ENCODE results near the gene ALG6. TPM values are rescaled to one million over a fixed set of nuclear protein-coding genes. Genes with fewer than 3 reads are reported as not detected.

ALG6 gene
- total RNA-seq, 1 experiment from 2014 or later = 21.4 TPM

GRCh38 chr1:63448731-63449246 is 81.4 kb downstream of the ALG6 start:
- H3K23me2 ChIP-seq (ENCODE audit: insufficient read length, low read depth, low read length, poor library complexity, severe bottlenecking) = no peaks in the 10 kb centered on the region
- H3K79me1 ChIP-seq (ENCODE audit: insufficient read depth, low read depth, low read length, poor library complexity, severe bottlenecking) = no peaks in the 10 kb centered on the region
- DNase-seq = no peak
- no peak overlapping the region for H2BK15ac ChIP-seq (ENCODE audit: low read depth, low read length)
- H3K4me2 ChIP-seq (ENCODE audit: insufficient read depth, insufficient read length, low read length) = no peak overlapping the region
- H3K56ac ChIP-seq (ENCODE audit: insufficient read length, low read depth, low read length) = no peak overlapping the region
- H3K36me3 Mint-ChIP-seq (ENCODE audit: insufficient read depth in 1 of 3, low read depth in 3 of 3) = peaks cover 0 to 2% (median 0%) of the 10 kb centered on the region in 3 experiments; a peak in 1 of 7 replicates
- H3K4me1 Mint-ChIP-seq = no peaks in the 10 kb centered on the region
- no peak overlapping the region for H3K9ac ChIP-seq (ENCODE audit: extremely low read depth, insufficient read length, low read length)
- no peak overlapping the region for H4K91ac ChIP-seq (ENCODE audit: insufficient read length, low read depth, low read length)
- no CpG with 5 or more reads among the region's 3 CpGs for WGBS (ENCODE audit: extremely low coverage, insufficient read length, low lambda C conversion rate)
- H3K14ac ChIP-seq (ENCODE audit: insufficient read depth, low read length) = no peak overlapping the region
- no peaks in the 10 kb centered on the region for H3K79me2 ChIP-seq (ENCODE audit: insufficient read depth, low read length)
- H2BK120ac ChIP-seq (ENCODE audit: low read depth, low read length, poor library complexity, severe bottlenecking) = no peak overlapping the region
- no peak overlapping the region for H4K8ac ChIP-seq (replicated peaks; ENCODE audit: insufficient read length, low read depth, low read length)
- no peak for TF ChIP-seq CTCF (conservative IDR thresholded peaks at IDR 0.05)
- no peaks in the 10 kb centered on the region for H3K4me1 ChIP-seq (ENCODE audit: insufficient read depth, low read length)
- H3K4ac ChIP-seq (ENCODE audit: low read depth, low read length) = no peak overlapping the region
- no peak overlapping the region for H3T11ph ChIP-seq (ENCODE audit: low read length)
- H2BK5ac ChIP-seq (ENCODE audit: insufficient read length, low read length) = no peak overlapping the region
- no peak overlapping the region for H2BK20ac ChIP-seq (ENCODE audit: low read depth, low read length, poor library complexity, severe bottlenecking)
- H3K27ac ChIP-seq (ENCODE audit: insufficient read length, low read depth, low read length) = no peak overlapping the region
- no peak overlapping the region for H3K18ac ChIP-seq (ENCODE audit: insufficient read length, low read depth, low read length)
- no peaks in the 10 kb centered on the region for H3K27me3 ChIP-seq (ENCODE audit: insufficient read depth, low read length)
- no peak overlapping the region for H3K23ac ChIP-seq (ENCODE audit: insufficient read length, low read depth, low read length)
- no peaks in the 10 kb centered on the region for H3K27me3 Mint-ChIP-seq (ENCODE audit: low read depth)
- H4K5ac ChIP-seq (ENCODE audit: insufficient read length, low read depth, low read length) = no peak overlapping the region
- H3K9me3 Mint-ChIP-seq = no peaks in the 10 kb centered on the region
- no peaks in the 10 kb centered on the region for H3K9me3 ChIP-seq (ENCODE audit: control insufficient read depth, low read depth, low read length)
- H4K20me1 ChIP-seq (ENCODE audit: control insufficient read depth, insufficient read depth, insufficient read length) = no peaks in the 10 kb centered on the region
- no peak overlapping the region for H3K4me3 Mint-ChIP-seq
- H3K27ac Mint-ChIP-seq = no peak overlapping the region
- no peak overlapping the region for H2AK5ac ChIP-seq (ENCODE audit: insufficient read length, low read length)
- H2AFZ ChIP-seq (ENCODE audit: low read length) = no peak overlapping the region
- H2BK12ac ChIP-seq (ENCODE audit: insufficient read length, low read depth, low read length) = no peak overlapping the region

All from H9 (cell line).